Small intestine (tissue), 7 donors: Measurements from ENCODE around the gene UNC79. TPM values are rescaled to one million over a fixed set of nuclear protein-coding genes. Genes with fewer than 3 reads are reported as not detected.

Experiments used
- DNase-seq, 2 donors: peaks; one replicate each; pipeline versions ENCODE4 v3.0.0 to v3.0.0-alpha.2; 2013
- FAIRE-seq: peaks from 2 replicates; lab custom pipeline; 2012; peaks lifted over from hg19 to GRCh38; lab: Jason Lieb, UNC
- H3K27ac ChIP-seq, 3 donors: one replicate each; pipeline ENCODE4 v1.5.1; 2013; ENCODE audit warnings: low read length in 2 of 3, mild to moderate bottlenecking in 2 of 3, control low read depth in 1 of 3, inconsistent platforms in 1 of 3, low read depth in 1 of 3, moderate library complexity in 1 of 3
- H3K27me3 ChIP-seq, 3 donors: one replicate each; pipeline ENCODE4 v1.6.1; 2013; ENCODE audit warnings: low read length in 3 of 3, inconsistent platforms in 1 of 3; ENCODE audit not compliant: control insufficient read depth in 3 of 3, insufficient read depth in 3 of 3
- H3K36me3 ChIP-seq, 3 donors: one replicate each; pipeline ENCODE4 v1.6.1; 2013; ENCODE audit warnings: low read length in 3 of 3, inconsistent platforms in 1 of 3, low read depth in 1 of 3, mild to moderate bottlenecking in 1 of 3, moderate library complexity in 1 of 3; ENCODE audit not compliant: control insufficient read depth in 3 of 3, insufficient read depth in 2 of 3
- H3K4me1 ChIP-seq, 3 donors: one replicate each; pipeline ENCODE4 v1.6.1; 2013; ENCODE audit warnings: low read length in 2 of 3, inconsistent platforms in 1 of 3, low read depth in 1 of 3, mild to moderate bottlenecking in 1 of 3, moderate library complexity in 1 of 3; ENCODE audit not compliant: control insufficient read depth in 3 of 3, insufficient read depth in 2 of 3
- H3K4me3 ChIP-seq, 3 donors: one replicate each; pipeline ENCODE4 v1.5.1; 2013; ENCODE audit warnings: low read length in 3 of 3, control low read depth in 1 of 3, inconsistent platforms in 1 of 3, low read depth in 1 of 3, mild to moderate bottlenecking in 1 of 3, moderate library complexity in 1 of 3
- H3K9me3 ChIP-seq, 2 donors: one replicate each; pipeline ENCODE4 v1.6.1; 2013; ENCODE audit warnings: low read depth in 1 of 2, low read length in 1 of 2; ENCODE audit not compliant: control insufficient read depth in 2 of 2, insufficient read depth in 1 of 2
- WGBS, 3 donors: extraction: QIAGEN DNeasy Blood & Tissue Kit; methylation state at CpG; one replicate each; pipeline ENCODE4 v1.1.7; 2013; 5-methylcytosine and 5-hydroxymethylcytosine counted together
- polyA plus RNA-seq, 4 donors: library from polyadenylated mRNA; stranded (reverse) in 3 of 4; unstranded in 1 of 4; fragments of 200-250 nt in 3 of 4; fragments of 120-200 nt in 1 of 4; gene quantifications; one replicate each; pipeline versions ENCODE4 v1.2.1 to v1.2.3, GENCODE V29; 2013
- donor health status: healthy with polysubstance abuse.
- donor health status: control.
- donor health status: control.
- donor health status: Bipolar disorder and iron deficiency.
- donor health status: healthy.

Gene UNC79
- polyA plus RNA-seq, 4 donors: 0.18 to 0.41 TPM; not detected in 2

GRCh38 chr14:93725993-93726392 is 295.3 kb downstream of the UNC79 start:
- Histone ChIP-seq H3K27me3 (no peaks in the 10 kb centered on the region), H3K36me3 (no peaks in the 10 kb centered on the region), H3K4me1 (no peaks in the 10 kb centered on the region), H3K9me3 (no peaks in the 10 kb centered on the region), H3K27ac (no peak overlapping the region), H3K4me3 (no peak overlapping the region)
- 87 to 94% (median 91%) methylated on average over 9 of the region's 9 CpGs for WGBS, 3 donors
- DNase-seq (no peak), FAIRE-seq (no peak)

- no peak for DNase-seq
Measured at GRCh38 chr14:93727039-93727740, 296.5 kb downstream of the UNC79 start.

GRCh38 chr14:93727917-93728650 is 297.3 kb downstream of the UNC79 start:
- FAIRE-seq: no peak
- Histone ChIP-seq H3K9me3 (no peaks in the 10 kb centered on the region), H3K4me1 (no peaks in the 10 kb centered on the region), H3K27me3 (no peaks in the 10 kb centered on the region), H3K27ac (no peak overlapping the region), H3K36me3 (no peaks in the 10 kb centered on the region), H3K4me3 (no peak overlapping the region)
- DNase-seq: no peak
- 84 to 89% (median 85%) methylated on average over 19 of the region's 19 CpGs for WGBS, 3 donors

More at GRCh38 chr14:93727039-93727740, 296.5 kb downstream of the UNC79 start:
- no peaks in the 10 kb centered on the region for H3K9me3 ChIP-seq
- FAIRE-seq: no peak
- no peaks in the 10 kb centered on the region for H3K36me3 ChIP-seq
- H3K27me3 ChIP-seq: no peaks in the 10 kb centered on the region
- no peak overlapping the region for H3K27ac ChIP-seq
- H3K4me1 ChIP-seq: no peaks in the 10 kb centered on the region
- 75 to 84% (median 82%) methylated on average over 21 to 23 of the region's 23 CpGs for WGBS, 3 donors
- H3K4me3 ChIP-seq: no peak overlapping the region

DNA sequence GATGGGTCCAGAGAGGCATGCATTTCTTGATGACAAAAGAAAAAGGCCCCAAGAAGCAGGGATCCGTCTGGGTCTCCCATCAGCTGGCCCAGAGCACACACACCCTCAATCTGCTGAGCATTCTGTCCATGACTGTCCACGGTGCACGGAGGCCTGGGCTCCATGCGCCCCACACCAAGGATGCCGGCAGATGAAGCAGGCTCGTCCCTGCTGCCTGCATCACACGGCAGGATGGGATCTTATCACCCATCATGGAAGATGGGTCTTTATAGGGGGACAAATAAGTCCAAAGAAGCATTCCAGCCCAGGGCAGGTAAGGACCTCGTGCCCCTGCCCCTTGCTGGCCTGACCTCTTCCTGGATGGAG is 297.9 kb downstream of the UNC79 start:
- H3K27me3 ChIP-seq: no peaks in the 10 kb centered on the region
- no peak for DNase-seq
- no peaks in the 10 kb centered on the region for H3K4me1 ChIP-seq
- WGBS, 3 donors: 80 to 88% (median 87%) methylated on average over 8 of the region's 8 CpGs
- no peaks in the 10 kb centered on the region for H3K36me3 ChIP-seq
- no peak overlapping the region for H3K27ac ChIP-seq
- H3K4me3 ChIP-seq: no peak overlapping the region
- H3K9me3 ChIP-seq: no peaks in the 10 kb centered on the region
- FAIRE-seq: no peak

- 69 to 79% (median 72%) methylated on average over 10 of the region's 10 CpGs for WGBS, 3 donors
- Histone ChIP-seq H3K27ac (no peak overlapping the region), H3K4me3 (no peak overlapping the region), H3K4me1 (no peaks in the 10 kb centered on the region), H3K27me3 (no peaks in the 10 kb centered on the region), H3K9me3 (no peaks in the 10 kb centered on the region), H3K36me3 (no peaks in the 10 kb centered on the region)
- no peak for DNase-seq
- no peak for FAIRE-seq
Measured at GRCh38 chr14:93729993-93730392, 299.3 kb downstream of the UNC79 start.

- Histone ChIP-seq H3K36me3 (no peaks in the 10 kb centered on the region), H3K27me3 (no peaks in the 10 kb centered on the region), H3K27ac (no peak overlapping the region), H3K4me3 (no peak overlapping the region), H3K4me1 (no peaks in the 10 kb centered on the region), H3K9me3 (no peaks in the 10 kb centered on the region)
- DNase-seq: no peak
- no peak for FAIRE-seq
- WGBS, 3 donors: 50 to 70% (median 51%) methylated on average over 7 of the region's 7 CpGs
Measured at GRCh38 chr14:93731753-93732152, 301.0 kb downstream of the UNC79 start.

GRCh38 chr14:93732524-93732923 is 301.8 kb downstream of the UNC79 start:
- Histone ChIP-seq H3K4me1 (no peaks in the 10 kb centered on the region), H3K27ac (no peak overlapping the region), H3K27me3 (no peaks in the 10 kb centered on the region), H3K9me3 (no peaks in the 10 kb centered on the region), H3K4me3 (no peak overlapping the region), H3K36me3 (no peaks in the 10 kb centered on the region)
- FAIRE-seq: no peak
- DNase-seq: no peak
- 79 to 88% (median 86%) methylated on average over 10 of the region's 10 CpGs for WGBS, 3 donors

GRCh38 chr14:93733231-93733630 is 302.5 kb downstream of the UNC79 start:
- WGBS, 3 donors: 51 to 78% (median 57%) methylated on average over 11 of the region's 11 CpGs
- H3K4me3 ChIP-seq: no peak overlapping the region
- no peaks in the 10 kb centered on the region for H3K9me3 ChIP-seq
- H3K27ac ChIP-seq: no peak overlapping the region
- H3K4me1 ChIP-seq: no peaks in the 10 kb centered on the region
- no peaks in the 10 kb centered on the region for H3K27me3 ChIP-seq
- no peak for DNase-seq
- FAIRE-seq: no peak
- H3K36me3 ChIP-seq: no peaks in the 10 kb centered on the region
